ENCODE data around the gene CHN2. TPM values are rescaled to one million over a fixed set of nuclear protein-coding genes. Genes with fewer than 3 reads are reported as not detected.

Gene CHN2
- total and polyA plus RNA-seq, 3 experiments from 2014 or later: 4.1 to 30.4 (median 5.3) TPM

DNA sequence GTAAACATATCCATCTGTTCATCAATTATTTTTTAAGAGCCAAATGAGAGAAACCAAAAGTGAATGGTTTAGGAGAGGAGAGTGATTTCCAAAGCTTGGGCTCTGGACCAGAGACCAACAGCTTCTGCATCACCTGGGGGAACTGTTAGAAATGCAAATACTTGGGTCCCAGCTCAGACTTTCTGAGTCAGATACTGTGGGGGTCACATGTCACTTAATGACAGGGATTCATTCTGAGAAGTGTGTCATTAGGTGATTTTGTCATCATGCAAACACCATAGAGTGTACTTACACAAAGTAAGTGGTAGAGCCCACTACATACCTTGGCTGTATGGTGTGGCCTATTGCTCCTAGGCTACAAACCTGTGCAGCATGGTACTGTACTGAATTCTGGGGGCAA is 240.6 kb downstream of the CHN2 start:
- Histone ChIP-seq H3K27ac (ENCODE audit: low read depth, low read length) (no peak overlapping the region), H3K36me3 (ENCODE audit: insufficient read depth, low read length) (no peaks in the 10 kb centered on the region), H3K9me3 (ENCODE audit: low read length) (no peaks in the 10 kb centered on the region), H3K4me3 (ENCODE audit: low read length) (no peak overlapping the region), H3K27me3 (ENCODE audit: insufficient read depth, low read length, poor library complexity, severe bottlenecking) (no peaks in the 10 kb centered on the region), H3K4me1 (ENCODE audit: insufficient read depth, low read length) (no peaks in the 10 kb centered on the region)
- H3K27ac Mint-ChIP-seq: no peak overlapping the region
- H3K36me3 Mint-ChIP-seq: peaks cover 0 to 3% (median 0%) of the 10 kb centered on the region in 3 donors
- H3K4me1 Mint-ChIP-seq: peaks cover 9 to 14% (median 14%) of the 10 kb centered on the region in 3 donors
- no peaks in the 10 kb centered on the region for H3K27me3 Mint-ChIP-seq
- no peak overlapping the region for H3K4me3 Mint-ChIP-seq
- DNase-seq: no peak
- H3K9me3 Mint-ChIP-seq: no peaks in the 10 kb centered on the region
- ChIA-PET POLR2A (no interaction called here), CTCF (no interaction called here)

DNA sequence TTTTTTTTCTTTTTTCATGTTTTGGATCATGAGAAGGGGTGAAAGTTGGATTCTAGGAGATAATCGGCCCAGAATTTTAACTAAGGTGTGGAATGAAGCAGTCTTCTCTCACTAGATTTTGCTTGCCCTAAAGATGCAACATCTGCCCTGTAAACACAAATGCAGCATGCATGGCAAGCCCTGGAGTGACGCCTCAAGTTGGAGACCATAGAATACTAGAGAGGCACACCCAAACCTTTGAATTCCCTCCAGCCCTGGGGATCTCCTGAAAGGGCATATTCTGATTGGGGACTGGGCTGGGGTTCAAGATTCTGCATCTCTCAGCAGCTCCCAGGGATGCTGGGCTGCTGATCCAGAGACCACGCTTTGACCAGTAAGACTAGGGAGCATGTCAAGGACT is 241.3 kb downstream of the CHN2 start:
- Histone ChIP-seq H3K36me3 (ENCODE audit: insufficient read depth, low read length) (no peaks in the 10 kb centered on the region), H3K27ac (ENCODE audit: low read depth, low read length) (no peak overlapping the region), H3K4me1 (ENCODE audit: insufficient read depth, low read length) (no peaks in the 10 kb centered on the region), H3K4me3 (ENCODE audit: low read length) (no peak overlapping the region), H3K9me3 (ENCODE audit: low read length) (no peaks in the 10 kb centered on the region), H3K27me3 (ENCODE audit: insufficient read depth, low read length, poor library complexity, severe bottlenecking) (no peaks in the 10 kb centered on the region)
- Mint-ChIP-seq H3K4me1 (peaks cover 9 to 14% (median 14%) of the 10 kb centered on the region in 3 donors), H3K27ac (peak overlapping the region in 1 of 8 donors; percentile 47), H3K27me3 (no peaks in the 10 kb centered on the region), H3K4me3 (no peak overlapping the region), H3K36me3 (peaks cover 0 to 3% (median 0%) of the 10 kb centered on the region in 3 donors), H3K9me3 (no peaks in the 10 kb centered on the region)
- no peak for DNase-seq
- ChIA-PET CTCF (interaction anchor here (1.7 kb wide), 1 partner anchor 19 kb away, joined by 3 read pairs; no protein-coding TSS in a partner anchor), POLR2A (no interaction called here)

DNA sequence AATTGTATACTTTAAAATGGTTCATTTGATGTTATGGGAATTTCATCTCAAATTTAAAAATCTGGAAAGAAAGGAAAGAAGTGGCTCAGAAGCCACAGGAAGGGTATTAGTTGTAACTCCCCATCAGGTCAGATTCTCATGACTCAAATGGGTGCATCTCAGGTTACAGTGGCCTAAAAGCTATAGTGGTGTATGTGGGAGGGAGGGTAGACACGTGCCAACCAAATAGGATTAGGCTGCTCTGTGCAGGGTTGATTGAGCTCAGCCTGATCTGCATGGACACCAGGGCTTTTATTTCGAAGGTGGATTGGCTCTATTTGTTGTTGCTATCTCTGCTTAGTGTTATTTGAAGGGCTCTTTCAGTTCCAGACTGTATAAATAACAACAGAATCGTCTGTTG is 247.6 kb downstream of the CHN2 start:
- ChIA-PET POLR2A (no interaction called here), CTCF (no interaction called here)
- H3K27me3 Mint-ChIP-seq: no peaks in the 10 kb centered on the region
- Histone ChIP-seq H3K9me3 (ENCODE audit: low read length) (no peaks in the 10 kb centered on the region), H3K4me3 (ENCODE audit: low read length) (no peak overlapping the region), H3K36me3 (ENCODE audit: insufficient read depth, low read length) (no peaks in the 10 kb centered on the region), H3K27me3 (ENCODE audit: insufficient read depth, low read length, poor library complexity, severe bottlenecking) (no peaks in the 10 kb centered on the region), H3K4me1 (ENCODE audit: insufficient read depth, low read length) (no peaks in the 10 kb centered on the region), H3K27ac (ENCODE audit: low read depth, low read length) (no peak overlapping the region)
- no peak overlapping the region for H3K4me3 Mint-ChIP-seq
- peaks cover 3 to 11% (median 5%) of the 10 kb centered on the region in 3 donors for H3K36me3 Mint-ChIP-seq
- no peaks in the 10 kb centered on the region for H3K4me1 Mint-ChIP-seq
- no peaks in the 10 kb centered on the region for H3K9me3 Mint-ChIP-seq
- DNase-seq: no peak
- H3K27ac Mint-ChIP-seq: no peak overlapping the region

DNA sequence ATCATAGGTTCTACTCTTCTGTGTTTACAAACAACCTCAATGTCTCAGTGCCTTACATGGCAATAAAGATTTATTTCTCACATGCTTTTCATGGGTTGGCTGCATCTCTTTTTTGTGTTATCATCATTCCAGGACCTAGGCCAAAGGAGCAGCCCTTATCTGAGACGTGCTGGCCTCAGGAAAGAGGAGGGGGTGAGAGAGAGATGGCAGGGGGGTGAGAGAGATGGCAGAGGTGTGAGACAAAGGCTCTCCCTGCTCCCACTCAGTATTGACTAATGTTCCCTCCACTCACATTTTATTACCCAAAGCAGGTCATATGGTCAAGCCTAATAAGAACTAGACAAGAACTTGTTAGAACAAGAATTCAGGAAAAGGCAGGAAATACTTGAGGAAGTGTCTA is 249.0 kb downstream of the CHN2 start:
- Mint-ChIP-seq H3K9me3 (no peaks in the 10 kb centered on the region), H3K36me3 (peaks cover 3 to 10% (median 5%) of the 10 kb centered on the region in 3 donors), H3K27ac (no peak overlapping the region), H3K4me1 (no peaks in the 10 kb centered on the region), H3K27me3 (no peaks in the 10 kb centered on the region), H3K4me3 (no peak overlapping the region)
- H3K9me3 ChIP-seq (ENCODE audit: low read length): no peaks in the 10 kb centered on the region
- no peak overlapping the region for H3K27ac ChIP-seq (ENCODE audit: low read depth, low read length)
- H3K4me1 ChIP-seq (ENCODE audit: insufficient read depth, low read length): no peaks in the 10 kb centered on the region
- no peaks in the 10 kb centered on the region for H3K27me3 ChIP-seq (ENCODE audit: insufficient read depth, low read length, poor library complexity, severe bottlenecking)
- DNase-seq: no peak
- no peaks in the 10 kb centered on the region for H3K36me3 ChIP-seq (ENCODE audit: insufficient read depth, low read length)
- CTCF ChIA-PET: no interaction called here
- H3K4me3 ChIP-seq (ENCODE audit: low read length): no peak overlapping the region
- POLR2A ChIA-PET: no interaction called here

DNA sequence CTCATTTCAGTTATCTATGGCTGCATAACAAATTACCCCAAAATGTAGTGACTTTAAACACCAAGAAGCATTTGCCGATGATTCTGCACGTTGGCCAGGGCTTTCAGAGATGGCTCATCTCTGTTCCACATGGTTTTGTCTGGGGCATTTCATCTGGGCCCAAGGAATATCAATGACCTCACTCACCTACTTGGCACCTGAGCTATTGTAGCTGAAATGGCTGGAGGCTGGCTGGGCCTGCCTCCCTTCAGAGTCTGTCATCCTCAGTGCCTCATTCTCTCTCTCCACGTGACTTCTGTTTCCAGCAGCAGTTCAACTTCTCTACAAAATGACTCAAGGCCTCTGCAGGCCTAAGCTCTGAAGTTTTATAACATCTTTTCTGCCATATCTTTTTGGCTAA is 249.7 kb downstream of the CHN2 start:
- Mint-ChIP-seq H3K9me3 (no peaks in the 10 kb centered on the region), H3K4me3 (no peak overlapping the region), H3K36me3 (peaks cover 3 to 8% (median 5%) of the 10 kb centered on the region in 3 donors), H3K27me3 (no peaks in the 10 kb centered on the region), H3K4me1 (no peaks in the 10 kb centered on the region), H3K27ac (no peak overlapping the region)
- H3K27ac ChIP-seq (ENCODE audit: low read depth, low read length): no peak overlapping the region
- POLR2A ChIA-PET: no interaction called here
- no peak overlapping the region for H3K4me3 ChIP-seq (ENCODE audit: low read length)
- no peaks in the 10 kb centered on the region for H3K27me3 ChIP-seq (ENCODE audit: insufficient read depth, low read length, poor library complexity, severe bottlenecking)
- no peaks in the 10 kb centered on the region for H3K9me3 ChIP-seq (ENCODE audit: low read length)
- H3K4me1 ChIP-seq (ENCODE audit: insufficient read depth, low read length): no peaks in the 10 kb centered on the region
- CTCF ChIA-PET: no interaction called here
- no peaks in the 10 kb centered on the region for H3K36me3 ChIP-seq (ENCODE audit: insufficient read depth, low read length)
- no peak for DNase-seq

DNA sequence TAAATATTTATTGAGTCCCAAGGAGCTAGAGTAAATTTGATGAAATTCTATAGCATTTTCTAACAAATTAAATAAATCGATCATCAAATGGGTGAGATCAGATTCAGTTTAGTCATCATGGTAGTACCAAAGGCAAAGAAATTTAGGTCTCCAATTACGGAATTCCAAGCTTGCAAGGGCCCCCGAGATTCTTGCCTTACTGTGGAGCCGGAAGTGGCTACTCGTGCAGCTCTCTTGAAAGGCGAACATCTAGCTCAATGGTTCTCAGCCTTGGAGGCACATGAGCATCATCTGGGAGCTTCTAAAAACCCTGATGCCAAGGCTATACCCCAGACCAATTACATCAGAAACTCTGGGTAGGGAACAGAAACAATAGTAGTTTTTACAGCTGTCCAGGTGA is 251.2 kb downstream of the CHN2 start:
- POLR2A ChIA-PET: no interaction called here
- CTCF ChIA-PET: no interaction called here
- no peak overlapping the region for H3K4me3 Mint-ChIP-seq

DNA sequence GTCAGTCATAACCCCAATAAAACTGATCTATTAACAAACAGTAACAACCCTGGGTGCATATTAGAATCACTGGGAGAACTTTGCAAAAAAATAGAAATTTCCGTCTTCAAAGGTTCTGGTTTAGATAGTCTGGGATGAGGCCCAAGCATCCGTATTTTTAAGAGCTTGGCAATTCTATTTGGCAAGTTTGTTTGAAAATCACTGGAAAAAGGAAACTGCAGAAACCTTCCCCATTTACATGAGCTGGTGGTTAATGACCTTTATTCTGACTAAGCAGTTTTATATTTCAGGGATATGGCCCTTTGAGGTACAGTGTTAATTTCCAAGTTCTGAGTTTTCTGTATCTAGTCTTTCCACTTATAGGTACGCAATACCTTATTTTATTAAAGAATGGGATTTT is 253.3 kb downstream of the CHN2 start:
- H3K27me3 Mint-ChIP-seq: no peaks in the 10 kb centered on the region
- H3K36me3 Mint-ChIP-seq: peaks cover 0 to 17% (median 12%) of the 10 kb centered on the region in 3 donors
- no peak overlapping the region for H3K27ac Mint-ChIP-seq
- H3K9me3 Mint-ChIP-seq: no peaks in the 10 kb centered on the region
- no peak overlapping the region for H3K4me3 Mint-ChIP-seq
- Histone ChIP-seq H3K27me3 (ENCODE audit: insufficient read depth, low read length, poor library complexity, severe bottlenecking) (no peaks in the 10 kb centered on the region), H3K9me3 (ENCODE audit: low read length) (no peaks in the 10 kb centered on the region), H3K4me3 (ENCODE audit: low read length) (no peak overlapping the region), H3K4me1 (ENCODE audit: insufficient read depth, low read length) (no peaks in the 10 kb centered on the region), H3K27ac (ENCODE audit: low read depth, low read length) (no peak overlapping the region), H3K36me3 (ENCODE audit: insufficient read depth, low read length) (no peaks in the 10 kb centered on the region)
- CTCF ChIA-PET: no interaction called here
- no peak for DNase-seq
- no peaks in the 10 kb centered on the region for H3K4me1 Mint-ChIP-seq
- POLR2A ChIA-PET: no interaction called here

More for the DNA sequence above, 251.2 kb downstream of the CHN2 start:
- no peaks in the 10 kb centered on the region for H3K27me3 Mint-ChIP-seq
- no peaks in the 10 kb centered on the region for H3K27me3 ChIP-seq (ENCODE audit: insufficient read depth, low read length, poor library complexity, severe bottlenecking)
- no peak for DNase-seq
- H3K4me1 Mint-ChIP-seq: no peaks in the 10 kb centered on the region
- H3K36me3 ChIP-seq (ENCODE audit: insufficient read depth, low read length): no peaks in the 10 kb centered on the region
- H3K36me3 Mint-ChIP-seq: peaks cover 3 to 12% (median 12%) of the 10 kb centered on the region in 3 donors
- H3K4me1 ChIP-seq (ENCODE audit: insufficient read depth, low read length): no peaks in the 10 kb centered on the region
- no peak overlapping the region for H3K27ac Mint-ChIP-seq
- H3K27ac ChIP-seq (ENCODE audit: low read depth, low read length): no peak overlapping the region
- H3K9me3 ChIP-seq (ENCODE audit: low read length): no peaks in the 10 kb centered on the region
- no peaks in the 10 kb centered on the region for H3K9me3 Mint-ChIP-seq
- no peak overlapping the region for H3K4me3 ChIP-seq (ENCODE audit: low read length)

DNA sequence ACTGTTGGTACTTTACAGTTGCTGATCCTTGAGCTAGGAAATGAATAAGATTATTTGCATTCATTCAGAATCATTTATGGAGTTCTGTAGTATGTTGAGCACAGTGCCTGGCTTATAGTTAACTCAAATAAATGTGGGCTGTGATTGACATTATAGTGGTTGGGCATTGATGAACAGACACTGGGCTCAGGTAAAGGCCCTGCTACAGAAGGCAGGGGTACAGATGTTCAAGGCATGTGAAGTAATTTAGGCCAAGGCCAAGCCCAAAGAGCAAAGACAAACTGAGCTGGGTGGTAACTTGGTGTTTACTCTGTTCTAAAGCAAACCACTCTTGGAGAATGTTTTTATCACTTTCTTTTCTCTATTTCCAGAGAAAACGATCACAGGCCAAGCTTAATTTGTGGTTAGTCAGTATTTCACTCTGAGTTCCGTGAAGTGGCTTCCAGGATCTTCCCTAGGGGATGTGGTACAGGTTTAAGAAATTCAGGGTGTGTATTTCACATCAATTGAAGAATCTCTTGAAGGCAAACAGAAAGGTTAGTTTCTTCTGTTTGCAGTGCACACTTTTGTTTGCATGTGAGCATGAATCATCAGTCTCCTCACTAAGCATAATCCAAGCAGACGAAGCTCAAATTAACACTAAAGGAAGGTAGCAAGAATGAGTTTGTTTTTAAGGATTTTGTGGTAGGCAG is 255.1 kb downstream of the CHN2 start:
- no peak overlapping the region for H3K27ac ChIP-seq (ENCODE audit: low read depth, low read length)
- ChIA-PET POLR2A (no interaction called here), CTCF (no interaction called here)
- no peaks in the 10 kb centered on the region for H3K4me1 ChIP-seq (ENCODE audit: insufficient read depth, low read length)
- Mint-ChIP-seq H3K27me3 (no peaks in the 10 kb centered on the region), H3K36me3 (peaks cover 0 to 13% (median 5%) of the 10 kb centered on the region in 3 donors), H3K4me3 (no peak overlapping the region), H3K4me1 (no peaks in the 10 kb centered on the region), H3K27ac (peak overlapping the region in 1 of 8 donors; percentile 7), H3K9me3 (no peaks in the 10 kb centered on the region)
- H3K9me3 ChIP-seq (ENCODE audit: low read length): no peaks in the 10 kb centered on the region
- no peak for DNase-seq
- H3K27me3 ChIP-seq (ENCODE audit: insufficient read depth, low read length, poor library complexity, severe bottlenecking): no peaks in the 10 kb centered on the region
- no peaks in the 10 kb centered on the region for H3K36me3 ChIP-seq (ENCODE audit: insufficient read depth, low read length)
- H3K4me3 ChIP-seq (ENCODE audit: low read length): no peak overlapping the region

Data from CD8-positive, alpha-beta memory T cell (primary cell).